ENCODE measurements around the gene OTUB1. TPM values are rescaled to one million over a fixed set of nuclear protein-coding genes. Genes with fewer than 3 reads are reported as not detected.

Gene OTUB1
- polyA plus RNA-seq, 3 donors from 2014 or later = 143 to 204 (median 164) TPM

- H3K27ac Mint-ChIP-seq = no peak overlapping the region
- H3K27me3 Mint-ChIP-seq (ENCODE audit: low read depth in 3 of 3) = peaks cover 0 to 3% (median 2%) of the 10 kb centered on the region in 3 donors
- no peak for DNase-seq
- H3K36me3 Mint-ChIP-seq = no peaks in the 10 kb centered on the region
- no peak overlapping the region for H3K4me3 Mint-ChIP-seq
- H3K9me3 Mint-ChIP-seq = no peaks in the 10 kb centered on the region
- H3K4me1 Mint-ChIP-seq = no peaks in the 10 kb centered on the region
These were observed 30.0 kb downstream of the OTUB1 start for GRCh38 chr11:64015935-64016845.

GRCh38 chr11:64017945-64018224 lies 31.6 kb downstream of the OTUB1 start:
- Mint-ChIP-seq H3K27me3 (ENCODE audit: low read depth in 3 of 3) (peaks cover 0 to 3% (median 2%) of the 10 kb centered on the region in 3 donors), H3K9me3 (no peaks in the 10 kb centered on the region), H3K4me3 (no peak overlapping the region), H3K4me1 (no peaks in the 10 kb centered on the region), H3K36me3 (no peaks in the 10 kb centered on the region), H3K27ac (no peak overlapping the region)
- no peak for DNase-seq

GRCh38 chr11:64018310-64018709 lies 32.1 kb downstream of the OTUB1 start:
- Mint-ChIP-seq H3K27ac (no peak overlapping the region), H3K4me1 (no peaks in the 10 kb centered on the region), H3K36me3 (no peaks in the 10 kb centered on the region), H3K27me3 (ENCODE audit: low read depth in 3 of 3) (peaks cover 0 to 3% (median 2%) of the 10 kb centered on the region in 3 donors), H3K9me3 (no peaks in the 10 kb centered on the region), H3K4me3 (no peak overlapping the region)
- no peak for DNase-seq

GRCh38 chr11:64019106-64020037 lies 33.1 kb downstream of the OTUB1 start:
- H3K27ac Mint-ChIP-seq = no peak overlapping the region
- H3K9me3 Mint-ChIP-seq = no peaks in the 10 kb centered on the region
- H3K36me3 Mint-ChIP-seq = no peaks in the 10 kb centered on the region
- peaks cover 2% of the 10 kb centered on the region in 3 donors for H3K27me3 Mint-ChIP-seq (ENCODE audit: low read depth in 3 of 3)
- no peak for DNase-seq
- H3K4me3 Mint-ChIP-seq = no peak overlapping the region
- H3K4me1 Mint-ChIP-seq = no peaks in the 10 kb centered on the region

GRCh38 chr11:64020976-64021756 lies 34.9 kb downstream of the OTUB1 start:
- Mint-ChIP-seq H3K4me1 (no peaks in the 10 kb centered on the region), H3K36me3 (no peaks in the 10 kb centered on the region)

GRCh38 chr11:64021757-64022093 lies 35.5 kb downstream of the OTUB1 start:
- Mint-ChIP-seq H3K9me3 (no peaks in the 10 kb centered on the region), H3K4me3 (no peak overlapping the region), H3K27me3 (ENCODE audit: low read depth in 3 of 3) (peaks cover 2% of the 10 kb centered on the region in 3 donors), H3K27ac (no peak overlapping the region), H3K4me1 (no peaks in the 10 kb centered on the region), H3K36me3 (no peaks in the 10 kb centered on the region)
- no peak for DNase-seq

More at GRCh38 chr11:64020976-64021756, 34.9 kb downstream of the OTUB1 start:
- no peak for DNase-seq
- Mint-ChIP-seq H3K9me3 (no peaks in the 10 kb centered on the region), H3K4me3 (no peak overlapping the region), H3K27ac (no peak overlapping the region), H3K27me3 (ENCODE audit: low read depth in 3 of 3) (peaks cover 2% of the 10 kb centered on the region in 3 donors)

- peaks cover 0 to 1% of the 10 kb centered on the region in 2 donors for H3K4me1 Mint-ChIP-seq
- H3K4me3 Mint-ChIP-seq = no peak overlapping the region
- no peaks in the 10 kb centered on the region for H3K36me3 Mint-ChIP-seq
- H3K27me3 Mint-ChIP-seq (ENCODE audit: low read depth in 3 of 3) = peaks cover 1 to 4% (median 2%) of the 10 kb centered on the region in 3 donors
- H3K27ac Mint-ChIP-seq = no peak overlapping the region
- no peaks in the 10 kb centered on the region for H3K9me3 Mint-ChIP-seq
- DNase-seq = no peak
These were observed 36.0 kb downstream of the OTUB1 start for GRCh38 chr11:64022125-64022784.

- H3K4me1 Mint-ChIP-seq = peaks cover 0 to 1% of the 10 kb centered on the region in 2 donors
- no peaks in the 10 kb centered on the region for H3K36me3 Mint-ChIP-seq
- H3K4me3 Mint-ChIP-seq = no peak overlapping the region
- no peak for DNase-seq
- no peak overlapping the region for H3K27ac Mint-ChIP-seq
- H3K27me3 Mint-ChIP-seq (ENCODE audit: low read depth in 3 of 3) = peaks cover 2 to 6% (median 4%) of the 10 kb centered on the region in 3 donors
- no peaks in the 10 kb centered on the region for H3K9me3 Mint-ChIP-seq
These were observed 37.8 kb downstream of the OTUB1 start for GRCh38 chr11:64023712-64024710.

- no peak overlapping the region for H3K4me3 Mint-ChIP-seq
- peaks cover 0 to 1% of the 10 kb centered on the region in 2 donors for H3K4me1 Mint-ChIP-seq
- H3K9me3 Mint-ChIP-seq = no peaks in the 10 kb centered on the region
- DNase-seq = no peak
- H3K36me3 Mint-ChIP-seq = no peaks in the 10 kb centered on the region
- no peak overlapping the region for H3K27ac Mint-ChIP-seq
- H3K27me3 Mint-ChIP-seq (ENCODE audit: low read depth in 3 of 3) = peaks cover 2 to 8% (median 4%) of the 10 kb centered on the region in 3 donors
These were observed 39.0 kb downstream of the OTUB1 start for GRCh38 chr11:64025205-64025604.

GRCh38 chr11:64026575-64027205 lies 40.5 kb downstream of the OTUB1 start:
- Mint-ChIP-seq H3K9me3 (no peaks in the 10 kb centered on the region), H3K36me3 (no peaks in the 10 kb centered on the region), H3K4me1 (peaks cover 0 to 1% of the 10 kb centered on the region in 2 donors), H3K27ac (no peak overlapping the region), H3K4me3 (no peak overlapping the region), H3K27me3 (ENCODE audit: low read depth in 3 of 3) (peaks cover 2 to 8% (median 6%) of the 10 kb centered on the region in 3 donors)
- DNase-seq = no peak

GRCh38 chr11:64027651-64028397 lies 41.6 kb downstream of the OTUB1 start:
- H3K4me3 Mint-ChIP-seq = no peak overlapping the region
- peaks cover 2 to 8% (median 6%) of the 10 kb centered on the region in 3 donors for H3K27me3 Mint-ChIP-seq (ENCODE audit: low read depth in 3 of 3)
- no peak for DNase-seq
- H3K27ac Mint-ChIP-seq = no peak overlapping the region
- H3K9me3 Mint-ChIP-seq = no peaks in the 10 kb centered on the region
- H3K36me3 Mint-ChIP-seq = no peaks in the 10 kb centered on the region
- H3K4me1 Mint-ChIP-seq = peaks cover 0 to 1% of the 10 kb centered on the region in 2 donors
